Muscle layer of duodenum (tissue), 2 donors: ENCODE results near the gene DNAAF3.
"Not testable (repeated sequence)": the region's sequence is repeated elsewhere in the genome, so short reads cannot be mapped to it uniquely, and the experiment has no call there.

Source experiments
- H3K27ac ChIP-seq: one replicate; pipeline ENCODE4 v1.7.0; 2013; ENCODE audit warnings: mild to moderate bottlenecking, low read length
- H3K27me3 ChIP-seq: one replicate; pipeline ENCODE4 v1.7.0; 2013; ENCODE audit warnings: low read depth, mild to moderate bottlenecking, control low read depth, low read length
- H3K36me3 ChIP-seq, 2 donors: one replicate each; pipeline ENCODE4 v1.7.0; 2013; ENCODE audit warnings: low read length in 2 of 2, control low read depth in 1 of 2, mild to moderate bottlenecking in 1 of 2; ENCODE audit not compliant: insufficient read depth in 2 of 2, control insufficient read depth in 1 of 2
- H3K4me1 ChIP-seq, 2 donors: one replicate each; pipeline ENCODE4 v1.7.0; 2013; ENCODE audit warnings: low read length in 2 of 2, mild to moderate bottlenecking in 2 of 2, control low read depth in 1 of 2, moderate library complexity in 1 of 2; ENCODE audit not compliant: insufficient read depth in 2 of 2, control insufficient read depth in 1 of 2
- H3K4me3 ChIP-seq, 2 donors: one replicate each; pipeline ENCODE4 v1.7.0; 2013; ENCODE audit warnings: low read length in 2 of 2, low read depth in 1 of 2, mild to moderate bottlenecking in 1 of 2
- H3K9me3 ChIP-seq, 2 donors: one replicate each; pipeline ENCODE4 v1.7.0; 2013; ENCODE audit warnings: low read length in 2 of 2, control low read depth in 1 of 2, mild to moderate bottlenecking in 1 of 2; ENCODE audit not compliant: control insufficient read depth in 1 of 2
- donor health status: healthy.

DNAAF3 gene

GRCh38 chr19:55160128-55160985 lies 6.1 kb downstream of the DNAAF3 start:
- no peaks in the 10 kb centered on the region for H3K9me3 ChIP-seq
- peaks cover 9% of the 10 kb centered on the region for H3K27me3 ChIP-seq
- H3K36me3 ChIP-seq = no peaks in the 10 kb centered on the region
- H3K4me3 ChIP-seq = no peak overlapping the region
- H3K4me1 ChIP-seq = peaks cover 0 to 6% of the 10 kb centered on the region in 2 donors
- no peak overlapping the region for H3K27ac ChIP-seq

- Histone ChIP-seq H3K36me3 (no peaks in the 10 kb centered on the region), H3K4me3 (no peak overlapping the region), H3K9me3 (no peaks in the 10 kb centered on the region), H3K27ac (no peak overlapping the region), H3K4me1 (peaks cover 0 to 6% of the 10 kb centered on the region in 2 donors), H3K27me3 (peaks cover 9% of the 10 kb centered on the region)
Measured at GRCh38 chr19:55158848-55159749, 7.3 kb downstream of the DNAAF3 start.

- Histone ChIP-seq H3K27me3 (peaks cover 9% of the 10 kb centered on the region), H3K27ac (no peak overlapping the region), H3K9me3 (no peaks in the 10 kb centered on the region), H3K4me3 (no peak overlapping the region), H3K36me3 (no peaks in the 10 kb centered on the region), H3K4me1 (peaks cover 0 to 6% of the 10 kb centered on the region in 2 donors)
Measured at GRCh38 chr19:55158423-55158822, 8.0 kb downstream of the DNAAF3 start.

- Histone ChIP-seq H3K36me3 (no peaks in the 10 kb centered on the region), H3K4me3 (no peak within 1 kb of the TSS), H3K27me3 (peaks cover 9% of the 10 kb centered on the region), H3K4me1 (peaks cover 0 to 6% of the 10 kb centered on the region in 2 donors), H3K9me3 (no peaks in the 10 kb centered on the region), H3K27ac (no peak within 1 kb of the TSS)
Measured at GRCh38 chr19:55157064-55157908, 9.1 kb downstream of the DNAAF3 start, which contains the start of gene TNNI3. Gene TNNI3, minus strand, starts transcription at chr19:55157732. Its CDS starts 143 bp downstream, at chr19:55157589.

GRCh38 chr19:55156202-55157063 lies 10.0 kb downstream of the DNAAF3 start:
- no peak overlapping the region for H3K27ac ChIP-seq
- H3K4me3 ChIP-seq = no peak overlapping the region
- no peaks in the 10 kb centered on the region for H3K36me3 ChIP-seq
- H3K9me3 ChIP-seq = no peaks in the 10 kb centered on the region
- H3K4me1 ChIP-seq = peaks cover 0 to 6% of the 10 kb centered on the region in 2 donors
- peaks cover 9% of the 10 kb centered on the region for H3K27me3 ChIP-seq

GRCh38 chr19:55155784-55156183 lies 10.6 kb downstream of the DNAAF3 start:
- not testable (repeated sequence) for H3K27ac ChIP-seq, H3K4me3 ChIP-seq, H3K4me1 ChIP-seq, H3K27me3 ChIP-seq, H3K9me3 ChIP-seq, H3K36me3 ChIP-seq

- Histone ChIP-seq H3K4me1 (peaks cover 0 to 6% of the 10 kb centered on the region in 2 donors), H3K27me3 (peaks cover 21% of the 10 kb centered on the region), H3K9me3 (no peaks in the 10 kb centered on the region), H3K36me3 (no peaks in the 10 kb centered on the region), H3K27ac (no peak overlapping the region), H3K4me3 (no peak overlapping the region)
Measured at GRCh38 chr19:55153652-55154264, 12.7 kb downstream of the DNAAF3 start.

- Histone ChIP-seq H3K36me3 (no peaks in the 10 kb centered on the region), H3K27me3 (peaks cover 24% of the 10 kb centered on the region), H3K4me3 (no peak overlapping the region), H3K4me1 (peaks cover 0 to 6% of the 10 kb centered on the region in 2 donors), H3K27ac (no peak overlapping the region), H3K9me3 (no peaks in the 10 kb centered on the region)
Measured at GRCh38 chr19:55152017-55152416, 14.4 kb downstream of the DNAAF3 start.

GRCh38 chr19:55149078-55150003 lies 17.1 kb downstream of the DNAAF3 start, which contains the start of gene TNNT1:
Gene TNNT1, minus strand, starts transcription at chr19:55149206. Its CDS starts 2,049 bp downstream, at chr19:55147157.
- H3K27me3 ChIP-seq = peaks cover 22% of the 10 kb centered on the region
- no peak within 1 kb of the TSS for H3K27ac ChIP-seq
- no peak within 1 kb of the TSS for H3K4me3 ChIP-seq
- no peaks in the 10 kb centered on the region for H3K4me1 ChIP-seq
- H3K9me3 ChIP-seq = no peaks in the 10 kb centered on the region
- H3K36me3 ChIP-seq = no peaks in the 10 kb centered on the region
